Inflammatory macrophage treated with lipopolysaccharide for 1 hour (primary cell): ENCODE results near the gene HNRNPM.

Experiments
- DNase-seq, 2 donors: peaks; one replicate each; pipeline ENCODE4 v3.0.0-alpha.2; 2020 to 2022

Gene HNRNPM

GRCh38 chr19:8489561-8490394 is 45.0 kb downstream of the HNRNPM start:
- no peak for DNase-seq

GRCh38 chr19:8490395-8490760 is 45.6 kb downstream of the HNRNPM start:
- no peak for DNase-seq

- DNase-seq: no peak
Measured at GRCh38 chr19:8490873-8491272, 46.1 kb downstream of the HNRNPM start.

GRCh38 chr19:8491574-8491973 is 46.8 kb downstream of the HNRNPM start:
- DNase-seq: no peak

- DNase-seq: peak in 1 of 2 donors; percentile 31
Measured at GRCh38 chr19:8494158-8494557, 49.4 kb downstream of the HNRNPM start.

GRCh38 chr19:8498295-8498694 is 53.5 kb downstream of the HNRNPM start:
- DNase-seq: no peak

GRCh38 chr19:8499048-8499833 is 54.5 kb downstream of the HNRNPM start:
- DNase-seq: no peak

GRCh38 chr19:8500158-8500557 is 55.4 kb downstream of the HNRNPM start:
- DNase-seq: peak; percentile 56 to 77

- DNase-seq: peak in 1 of 2 donors; percentile 16
Measured at GRCh38 chr19:8501516-8501915, 56.7 kb downstream of the HNRNPM start.

GRCh38 chr19:8501981-8502380 is 57.2 kb downstream of the HNRNPM start:
- DNase-seq: peak in 1 of 2 donors; percentile 52

- DNase-seq: peak; percentile 75 to 76
Measured at GRCh38 chr19:8503510-8503909, 58.7 kb downstream of the HNRNPM start.

- no peak for DNase-seq
Measured at GRCh38 chr19:8504171-8504570, 59.4 kb downstream of the HNRNPM start.

- DNase-seq: peak in 1 of 2 donors; percentile 21
Measured at GRCh38 chr19:8504919-8505318, 60.1 kb downstream of the HNRNPM start.

GRCh38 chr19:8505680-8506401 is 61.1 kb downstream of the HNRNPM start:
- peak; percentile 29 to 64 for DNase-seq

GRCh38 chr19:8506402-8506957 is 61.7 kb downstream of the HNRNPM start:
- no peak for DNase-seq

- no peak for DNase-seq
Measured at GRCh38 chr19:8510589-8511115, 65.9 kb downstream of the HNRNPM start.

GRCh38 chr19:8511573-8512101 is 66.9 kb downstream of the HNRNPM start:
- DNase-seq: no peak

- DNase-seq: peak; percentile 46 to 52
Measured at GRCh38 chr19:8512115-8512967, 67.6 kb downstream of the HNRNPM start.

- DNase-seq: no peak
Measured at GRCh38 chr19:8513036-8513686, 68.4 kb downstream of the HNRNPM start.

GRCh38 chr19:8513687-8514504 is 69.1 kb downstream of the HNRNPM start, which contains the start of gene ZNF414:
Gene ZNF414 (minus strand): TSS chr19:8514167. CDS start chr19:8514046, 121 bp downstream.
- DNase-seq: peak; percentile 90 to 95
